ENCODE data around the gene DHX8. TPM values are rescaled to one million over a fixed set of nuclear protein-coding genes. Genes with fewer than 3 reads are reported as not detected.

Gene DHX8
- total and polyA plus RNA-seq, 4 donors = 10.9 to 21.3 (median 19.4) TPM

DNA sequence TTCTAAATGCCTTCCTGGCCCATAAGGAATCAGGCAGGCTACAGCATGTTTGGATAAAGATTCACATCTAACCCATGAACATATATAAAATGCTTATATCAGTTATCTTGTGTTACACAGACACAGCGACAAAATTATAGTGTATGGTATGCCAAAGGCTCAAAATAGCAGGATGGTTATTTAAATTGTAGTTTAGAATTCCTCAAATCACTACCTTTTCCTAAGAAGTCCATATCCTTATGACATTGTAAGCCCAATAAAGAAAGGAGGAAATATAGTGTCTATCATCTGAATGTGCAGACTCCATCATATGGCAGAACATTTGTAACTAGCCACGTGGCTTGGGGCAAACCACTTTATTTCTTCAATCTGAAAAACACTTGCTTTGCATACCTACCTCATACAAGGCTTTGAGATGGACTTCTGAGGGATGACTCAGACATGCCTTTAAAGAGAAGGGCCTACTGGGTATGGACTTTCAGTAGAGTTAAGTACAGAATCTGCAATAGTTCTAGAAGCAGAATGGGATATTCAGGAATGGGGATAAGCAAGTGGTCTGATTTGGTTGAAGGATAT is 12.1 kb upstream of the DHX8 start:
- WGBS = 90% methylated on average over 2 of the region's 2 CpGs
- Histone ChIP-seq H3K36me3 (ENCODE audit: control insufficient read depth in 4 of 4, insufficient read depth in 3 of 4, low read depth in 1 of 4, low read length in 3 of 4) (no peaks in the 10 kb centered on the region), H3K27ac (ENCODE audit: low read depth in 1 of 2, low read length in 2 of 2) (no peak overlapping the region), H3K4me3 (ENCODE audit: low read depth in 1 of 3, low read length in 3 of 3) (no peak overlapping the region), H3K9me3 (ENCODE audit: control insufficient read depth in 4 of 4, low read length in 3 of 4) (no peaks in the 10 kb centered on the region), H3K9ac (ENCODE audit: low read depth in 1 of 2, low read length in 2 of 2) (no peak overlapping the region), H3K4me1 (ENCODE audit: control insufficient read depth in 4 of 4, insufficient read depth in 4 of 4, low read length in 3 of 4) (peaks cover 3 to 15% (median 9%) of the 10 kb centered on the region in 4 donors), H3K27me3 (ENCODE audit: control insufficient read depth in 4 of 4, insufficient read depth in 4 of 4, low read length in 3 of 4) (no peaks in the 10 kb centered on the region)
- TF ChIP-seq, protein P1, sequence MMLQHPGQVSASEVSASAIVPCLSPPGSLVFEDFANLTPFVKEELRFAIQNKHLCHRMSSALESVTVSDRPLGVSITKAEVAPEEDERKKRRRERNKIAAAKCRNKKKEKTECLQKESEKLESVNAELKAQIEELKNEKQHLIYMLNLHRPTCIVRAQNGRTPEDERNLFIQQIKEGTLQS (IDR thresholded peaks at IDR 0.05) = no peak
- TF ChIP-seq HNF4A (conservative IDR thresholded peaks at IDR 0.05) (no peak), SP1 (IDR thresholded peaks at IDR 0.05) (no peak), REST (IDR thresholded peaks at IDR 0.05) (no peak), JUND (IDR thresholded peaks at IDR 0.05) (no peak), MAX (IDR thresholded peaks at IDR 0.05) (no peak), NR2F2 (IDR thresholded peaks at IDR 0.05) (no peak), YY1 (IDR thresholded peaks at IDR 0.05) (no peak), GABPA (IDR thresholded peaks at IDR 0.05 in 1 of 2, conservative IDR thresholded peaks at IDR 0.05 in 1 of 2) (no peak), RXRA (IDR thresholded peaks at IDR 0.05) (no peak), FOXA2 (IDR thresholded peaks at IDR 0.05) (no peak), TAF1 (conservative IDR thresholded peaks at IDR 0.05) (no peak), HNF4G (IDR thresholded peaks at IDR 0.05) (no peak), EGR1 (IDR thresholded peaks at IDR 0.05; ENCODE audit: low read depth in 2 of 2) (no peak)
- TF ChIP-seq, protein P2, sequence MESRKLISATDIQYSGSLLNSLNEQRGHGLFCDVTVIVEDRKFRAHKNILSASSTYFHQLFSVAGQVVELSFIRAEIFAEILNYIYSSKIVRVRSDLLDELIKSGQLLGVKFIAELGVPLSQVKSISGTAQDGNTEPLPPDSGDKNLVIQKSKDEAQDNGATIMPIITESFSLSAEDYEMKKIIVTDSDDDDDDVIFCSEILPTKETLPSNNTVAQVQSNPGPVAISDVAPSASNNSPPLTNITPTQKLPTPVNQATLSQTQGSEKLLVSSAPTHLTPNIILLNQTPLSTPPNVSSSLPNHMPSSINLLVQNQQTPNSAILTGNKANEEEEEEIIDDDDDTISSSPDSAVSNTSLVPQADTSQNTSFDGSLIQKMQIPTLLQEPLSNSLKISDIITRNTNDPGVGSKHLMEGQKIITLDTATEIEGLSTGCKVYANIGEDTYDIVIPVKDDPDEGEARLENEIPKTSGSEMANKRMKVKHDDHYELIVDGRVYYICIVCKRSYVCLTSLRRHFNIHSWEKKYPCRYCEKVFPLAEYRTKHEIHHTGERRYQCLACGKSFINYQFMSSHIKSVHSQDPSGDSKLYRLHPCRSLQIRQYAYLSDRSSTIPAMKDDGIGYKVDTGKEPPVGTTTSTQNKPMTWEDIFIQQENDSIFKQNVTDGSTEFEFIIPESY (IDR thresholded peaks at IDR 0.05) = no peak
- no peak for DNase-seq (ENCODE audit: low spot score)

- WGBS = 67% methylated on average over 11 of the region's 11 CpGs
- Histone ChIP-seq H3K9me3 (ENCODE audit: control insufficient read depth in 4 of 4, low read length in 3 of 4) (no peaks in the 10 kb centered on the region), H3K36me3 (ENCODE audit: control insufficient read depth in 4 of 4, insufficient read depth in 3 of 4, low read depth in 1 of 4, low read length in 3 of 4) (no peaks in the 10 kb centered on the region), H3K4me1 (ENCODE audit: control insufficient read depth in 4 of 4, insufficient read depth in 4 of 4, low read length in 3 of 4) (peaks cover 13 to 44% (median 34%) of the 10 kb centered on the region in 4 donors), H3K27me3 (ENCODE audit: control insufficient read depth in 4 of 4, insufficient read depth in 4 of 4, low read length in 3 of 4) (no peaks in the 10 kb centered on the region), H3K27ac (ENCODE audit: low read depth in 1 of 2, low read length in 2 of 2) (peak overlapping the region; percentile 69 to 89), H3K4me3 (ENCODE audit: low read depth in 1 of 3, low read length in 3 of 3) (no peak overlapping the region), H3K9ac (ENCODE audit: low read depth in 1 of 2, low read length in 2 of 2) (no peak overlapping the region)
- DNase-seq (ENCODE audit: low spot score) = no peak
- TF ChIP-seq CTCF (IDR thresholded peaks at IDR 0.05; ENCODE audit: low read depth, low read length, missing input control) (no peak), JUND (IDR thresholded peaks at IDR 0.05) (peak in 1 of 2 donors; percentile 9), NR2F2 (IDR thresholded peaks at IDR 0.05) (no peak), HNF4A (conservative IDR thresholded peaks at IDR 0.05) (peak; percentile 72 to 78), FOXA2 (IDR thresholded peaks at IDR 0.05) (no peak), SP1 (IDR thresholded peaks at IDR 0.05) (peak; percentile 82), RAD21 (IDR thresholded peaks at IDR 0.05) (peak; percentile 38 to 55), GABPA (IDR thresholded peaks at IDR 0.05 in 1 of 2, conservative IDR thresholded peaks at IDR 0.05 in 1 of 2) (peak in 1 of 2 donors; percentile 34), RXRA (IDR thresholded peaks at IDR 0.05) (peak; percentile 76 to 82), FOXA1 (IDR thresholded peaks at IDR 0.05) (no peak), YY1 (IDR thresholded peaks at IDR 0.05) (peak; percentile 89), MAX (IDR thresholded peaks at IDR 0.05) (peak; percentile 66), HNF4G (IDR thresholded peaks at IDR 0.05) (no peak), TAF1 (conservative IDR thresholded peaks at IDR 0.05) (no peak)
- TF ChIP-seq, protein P2 (IDR thresholded peaks at IDR 0.05) = peak; percentile 44
- TF ChIP-seq, protein P1 (IDR thresholded peaks at IDR 0.05) = no peak
Measured at GRCh38 chr17:43475494-43476089, 8.2 kb upstream of the DHX8 start.
